Transverse colon (tissue), 4 donors: ENCODE measurements around the gene DNAJB5. TPM values are rescaled to one million over a fixed set of nuclear protein-coding genes. Genes with fewer than 3 reads are reported as not detected.

Source experiments
- DNase-seq: peaks from one replicate; pipeline ENCODE4 v3.0.0-alpha.2; 2019
- H3K27ac ChIP-seq, 4 donors: fragments of 200-600 bp; sonication (generic); 2 replicates each; pipeline ENCODE4 v1.5.1; 2016 to 2018; ENCODE audit warnings: inconsistent platforms in 4 of 4
- H3K27me3 ChIP-seq: fragments of 200-600 bp; sonication (generic); 2 replicates; pipeline ENCODE4 v1.5.1; 2017; ENCODE audit warnings: inconsistent platforms
- H3K36me3 ChIP-seq, 4 donors: fragments of 200-600 bp; sonication (generic); 2 replicates each; pipeline ENCODE4 v1.5.1; 2017 to 2019; ENCODE audit warnings: inconsistent platforms in 4 of 4
- H3K4me1 ChIP-seq, 4 donors: fragments of 200-600 bp; sonication (generic); 2 replicates each; pipeline ENCODE4 v1.5.1; 2017 to 2020; ENCODE audit warnings: inconsistent platforms in 4 of 4
- H3K4me3 ChIP-seq, 4 donors: fragments of 200-600 bp; sonication (generic); 1 replicate in 1 of 4; 2 replicates in 3 of 4; pipeline versions ENCODE4 v1.5.1 to v1.6.1; 2017 to 2019; ENCODE audit warnings: inconsistent platforms in 4 of 4
- H3K9me3 ChIP-seq, 2 donors: fragments of 200-600 bp; sonication (generic); 2 replicates each; pipeline ENCODE4 v1.5.1; 2017 to 2019; ENCODE audit warnings: inconsistent platforms in 2 of 2
- EP300 ChIP-seq: sonication (generic); formaldehyde crosslinking; IDR thresholded peaks from one replicate; pipeline ENCODE4 v1.6.1; 2017; ENCODE audit warnings: antibody characterized with exemption, low read depth
- POLR2A ChIP-seq: fragments of 450-650 bp; IDR thresholded peaks from one replicate; pipeline ENCODE4 v1.6.1; 2016; ENCODE audit warnings: antibody characterized with exemption, mild to moderate bottlenecking, moderate library complexity
- POLR2AphosphoS5 ChIP-seq, 3 donors: sonication (generic); formaldehyde crosslinking; IDR thresholded peaks; one replicate each; pipeline ENCODE4 v1.6.1; 2016; ENCODE audit warnings: antibody characterized with exemption in 3 of 3
- WGBS, 2 donors: methylation state at CpG; one replicate each; pipeline ENCODE4 v1.1.5; 2018; ENCODE audit warnings: low coverage in 1 of 2; 5-methylcytosine and 5-hydroxymethylcytosine counted together
- in situ Hi-C, 4 donors: fragments of 200-750 bp; cut with MboI; loops; one replicate each; pipeline versions ENCODE4 v1.15.0 to v1.15.1; 2017; ENCODE audit warnings: low sequenced_read_pairs in 3 of 4, low pct_ligation_motif_present in 1 of 4, low pct_unique_long_range_greater_than_20kb in 1 of 4
- intact Hi-C: fragments of 100-400 bp; cut with DNase I; formaldehyde crosslinking; loops from one replicate; pipeline ENCODE4 v1.15.1; 2023; ENCODE audit warnings: low total_unique reads
- total RNA-seq, 4 donors: library from RNA; depleted of rRNA; stranded (reverse); fragments of >200 nt; gene quantifications; one replicate each; pipeline ENCODE4 v1.1.0, GENCODE V29; 2016
- TF ChIP-seq, protein P1 (sequence below), 5 experiments: fragments of 200-600 bp in 3 of 5; fragments of 450-650 bp in 2 of 5; sonication (generic) in 3 of 5; IDR thresholded peaks; 1 replicate in 2 of 5; 2 replicates in 3 of 5; pipeline ENCODE4 v1.5.1; 2016 to 2017; ENCODE audit warnings: antibody characterized with exemption in 5 of 5, inconsistent platforms in 3 of 5, mild to moderate bottlenecking in 2 of 5, moderate library complexity in 1 of 5

Gene DNAJB5
- total RNA-seq, 4 donors from 2014 or later: 4.1 to 22.5 (median 10.2) TPM

DNA sequence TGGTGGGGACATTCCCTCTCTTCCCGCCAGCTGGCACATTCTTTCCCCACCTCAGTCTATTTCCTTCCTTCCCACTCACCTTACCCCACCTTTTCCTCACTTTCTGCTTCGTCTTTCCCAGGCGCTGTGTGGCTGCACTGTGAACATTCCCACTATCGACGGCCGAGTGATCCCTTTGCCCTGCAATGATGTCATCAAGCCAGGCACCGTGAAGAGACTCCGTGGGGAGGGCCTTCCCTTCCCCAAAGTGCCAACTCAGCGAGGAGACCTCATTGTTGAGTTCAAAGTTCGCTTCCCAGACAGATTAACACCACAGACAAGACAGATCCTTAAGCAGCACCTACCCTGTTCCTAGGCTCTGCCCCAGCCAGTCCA is 7.3 kb downstream of the DNAJB5 start:
- no peaks in the 10 kb centered on the region for H3K9me3 ChIP-seq
- H3K36me3 ChIP-seq: no peaks in the 10 kb centered on the region
- no peak overlapping the region for H3K4me3 ChIP-seq
- 71 to 92% methylated on average over 2 to 10 of the region's 10 CpGs for WGBS, 2 donors
- in situ Hi-C loops (loop anchor here in 2 of 4 donors (25.0 kb wide), 2 partner anchors 110 to 690 kb away; partner anchors contain the start of gene TPM2 (in 1 of the 2)), intact Hi-C loops (no loop called here)
- TF ChIP-seq POLR2A: no peak
- DNase-seq: no peak
- H3K4me1 ChIP-seq: peaks cover 16 to 40% (median 29%) of the 10 kb centered on the region in 4 donors
- peak overlapping the region in 2 of 4 donors; percentile 90 to 94 for H3K27ac ChIP-seq
- H3K27me3 ChIP-seq: no peaks in the 10 kb centered on the region

DNA sequence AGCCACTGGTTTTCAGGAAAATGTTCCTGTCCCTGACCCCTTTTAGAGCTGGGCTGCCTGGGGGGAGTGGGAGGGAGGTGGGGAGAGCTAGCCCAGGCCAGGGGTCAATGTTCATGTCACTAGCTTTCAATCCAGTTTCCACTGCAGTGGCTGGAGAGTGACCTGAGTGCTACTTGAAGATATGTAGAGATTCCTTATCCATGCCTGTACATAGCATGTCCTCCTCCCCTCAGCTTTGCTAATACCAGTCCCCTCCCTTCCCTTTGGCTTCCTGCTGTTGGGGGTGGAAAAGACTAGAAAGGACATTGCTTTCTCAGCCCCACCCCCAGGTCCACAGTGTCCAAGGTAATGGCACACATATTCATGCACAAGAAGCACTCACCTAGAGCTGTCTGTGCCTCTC is 7.8 kb downstream of the DNAJB5 start:
- no peaks in the 10 kb centered on the region for H3K36me3 ChIP-seq
- H3K27ac ChIP-seq: peak overlapping the region in 3 of 4 donors; percentile 6 to 94 (median 90)
- H3K9me3 ChIP-seq: no peaks in the 10 kb centered on the region
- no peak for DNase-seq
- intact Hi-C loops (no loop called here), in situ Hi-C loops (loop anchor here in 2 of 4 donors (25.0 kb wide), 2 partner anchors 110 to 690 kb away; partner anchors contain the start of gene TPM2 (in 1 of the 2))
- TF ChIP-seq POLR2AphosphoS5 (IDR thresholded peaks at IDR 0.05) (no peak), EP300 (no peak), POLR2A (no peak)
- TF ChIP-seq, protein P1, sequence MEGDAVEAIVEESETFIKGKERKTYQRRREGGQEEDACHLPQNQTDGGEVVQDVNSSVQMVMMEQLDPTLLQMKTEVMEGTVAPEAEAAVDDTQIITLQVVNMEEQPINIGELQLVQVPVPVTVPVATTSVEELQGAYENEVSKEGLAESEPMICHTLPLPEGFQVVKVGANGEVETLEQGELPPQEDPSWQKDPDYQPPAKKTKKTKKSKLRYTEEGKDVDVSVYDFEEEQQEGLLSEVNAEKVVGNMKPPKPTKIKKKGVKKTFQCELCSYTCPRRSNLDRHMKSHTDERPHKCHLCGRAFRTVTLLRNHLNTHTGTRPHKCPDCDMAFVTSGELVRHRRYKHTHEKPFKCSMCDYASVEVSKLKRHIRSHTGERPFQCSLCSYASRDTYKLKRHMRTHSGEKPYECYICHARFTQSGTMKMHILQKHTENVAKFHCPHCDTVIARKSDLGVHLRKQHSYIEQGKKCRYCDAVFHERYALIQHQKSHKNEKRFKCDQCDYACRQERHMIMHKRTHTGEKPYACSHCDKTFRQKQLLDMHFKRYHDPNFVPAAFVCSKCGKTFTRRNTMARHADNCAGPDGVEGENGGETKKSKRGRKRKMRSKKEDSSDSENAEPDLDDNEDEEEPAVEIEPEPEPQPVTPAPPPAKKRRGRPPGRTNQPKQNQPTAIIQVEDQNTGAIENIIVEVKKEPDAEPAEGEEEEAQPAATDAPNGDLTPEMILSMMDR (IDR thresholded peaks at IDR 0.05): no peak
- peaks cover 11 to 36% (median 24%) of the 10 kb centered on the region in 4 donors for H3K4me1 ChIP-seq
- no peaks in the 10 kb centered on the region for H3K27me3 ChIP-seq
- no peak overlapping the region for H3K4me3 ChIP-seq

DNA sequence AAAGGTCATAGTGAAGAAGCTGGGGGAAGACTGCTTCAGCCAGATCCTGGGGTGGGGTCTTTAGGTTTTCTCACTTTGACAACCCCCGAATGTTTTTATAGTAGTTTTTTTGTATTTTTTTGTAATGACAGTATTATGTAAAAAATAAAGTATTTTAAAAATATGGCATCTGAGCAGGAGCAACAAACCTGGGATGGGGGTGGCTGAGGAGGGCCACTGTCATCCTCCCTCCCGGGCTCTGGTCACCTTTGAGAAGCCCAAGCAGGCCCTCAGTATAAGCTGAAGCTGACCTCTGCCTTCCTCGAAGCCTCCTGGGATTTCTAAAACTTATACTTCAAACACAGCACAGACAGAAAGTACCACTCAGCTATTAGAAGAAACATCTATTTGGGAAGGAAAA is 8.7 kb downstream of the DNAJB5 start:
- H3K27me3 ChIP-seq: no peaks in the 10 kb centered on the region
- intact Hi-C loops (no loop called here), in situ Hi-C loops (loop anchor here in 2 of 4 donors (25.0 kb wide), 2 partner anchors 111 to 689 kb away; partner anchors contain the start of gene TPM2 (in 1 of the 2))
- WGBS, 2 donors: 76 to 88% methylated on average over 1 to 3 of the region's 3 CpGs
- DNase-seq: no peak
- no peaks in the 10 kb centered on the region for H3K9me3 ChIP-seq
- H3K4me3 ChIP-seq: no peak overlapping the region
- TF ChIP-seq, protein P1 (IDR thresholded peaks at IDR 0.05): no peak
- TF ChIP-seq EP300: no peak
- no peak for TF ChIP-seq POLR2AphosphoS5 (IDR thresholded peaks at IDR 0.05)
- TF ChIP-seq POLR2A: no peak
- H3K36me3 ChIP-seq: no peaks in the 10 kb centered on the region
- H3K4me1 ChIP-seq: peaks cover 2 to 28% (median 15%) of the 10 kb centered on the region in 4 donors
- peak overlapping the region in 2 of 4 donors; percentile 49 to 94 for H3K27ac ChIP-seq

DNA sequence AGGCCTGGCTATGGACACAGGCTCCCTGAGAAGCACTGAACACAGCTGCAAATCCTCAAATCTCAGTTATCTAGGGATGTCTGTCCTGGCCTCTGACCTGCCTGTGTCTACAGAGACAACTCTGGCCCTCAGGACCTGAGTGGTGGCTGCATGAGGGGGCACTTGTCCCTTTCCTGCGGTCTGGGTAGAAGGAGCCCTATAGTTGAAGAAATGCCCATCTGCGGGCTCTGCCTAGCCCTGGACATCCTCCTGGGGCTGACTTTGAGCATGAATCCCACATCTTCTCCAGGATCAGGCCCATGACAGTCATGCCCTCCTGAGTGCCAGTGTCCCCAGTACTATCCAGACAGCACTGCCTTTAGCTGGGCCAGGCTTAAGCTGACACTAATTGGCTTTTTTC is 10.0 kb downstream of the DNAJB5 start:
- H3K4me1 ChIP-seq: peaks cover 0 to 15% (median 5%) of the 10 kb centered on the region in 4 donors
- no peak for TF ChIP-seq EP300
- TF ChIP-seq, protein P1 (IDR thresholded peaks at IDR 0.05): no peak
- TF ChIP-seq POLR2AphosphoS5 (IDR thresholded peaks at IDR 0.05): no peak
- TF ChIP-seq POLR2A: no peak
- H3K4me3 ChIP-seq: no peak overlapping the region
- no peak for DNase-seq
- in situ Hi-C loops: loop anchor here in 2 of 4 donors (25.0 kb wide), 2 partner anchors 112 to 688 kb away; partner anchors contain the start of gene TPM2 (in 1 of the 2)
- intact Hi-C loops: no loop called here
- H3K9me3 ChIP-seq: no peaks in the 10 kb centered on the region
- no peak overlapping the region for H3K27ac ChIP-seq
- H3K36me3 ChIP-seq: no peaks in the 10 kb centered on the region
- no peaks in the 10 kb centered on the region for H3K27me3 ChIP-seq
- WGBS, 2 donors: 95% methylated on average over 2 of the region's 2 CpGs; no CpG with 5 or more reads in 1 of the 2 donors
